Upper lobe of left lung (tissue), 4 donors: Measurements from ENCODE around the gene PARD3B.

Experiments used
- POLR2AphosphoS5 ChIP-seq, 2 donors: sonication (generic); formaldehyde crosslinking; IDR thresholded peaks; one replicate each; pipeline ENCODE4 v1.5.1; 2017; ENCODE audit warnings: antibody characterized with exemption in 2 of 2
- TF ChIP-seq, protein P1 (sequence below), 6 experiments: fragments of 450-650 bp in 4 of 6; fragments of 200-600 bp in 2 of 6; sonication (generic) in 2 of 6; IDR thresholded peaks; one replicate each; pipeline ENCODE4 v1.5.1; 2016 to 2019; ENCODE audit warnings: antibody characterized with exemption in 6 of 6

DNA sequence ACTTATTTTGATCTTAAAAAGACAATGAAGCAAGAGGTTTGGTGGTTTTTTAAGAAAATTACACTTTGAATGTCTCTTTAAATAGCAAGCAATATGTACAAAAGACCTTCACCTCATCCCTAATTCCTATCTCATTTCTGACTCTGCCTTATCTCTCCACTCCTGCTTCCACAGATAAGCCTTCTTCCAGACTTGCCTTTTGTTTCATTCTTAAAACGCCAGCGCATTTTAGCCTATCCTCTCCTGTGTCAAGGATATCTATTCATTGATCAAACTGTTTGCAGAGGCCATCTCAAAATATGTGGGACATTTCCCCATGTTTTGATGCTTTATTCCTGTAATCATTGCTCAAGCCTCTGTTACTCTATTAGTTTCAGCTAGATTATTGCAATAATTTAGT is 562.5 kb downstream of the PARD3B start:
- TF ChIP-seq, protein P1, sequence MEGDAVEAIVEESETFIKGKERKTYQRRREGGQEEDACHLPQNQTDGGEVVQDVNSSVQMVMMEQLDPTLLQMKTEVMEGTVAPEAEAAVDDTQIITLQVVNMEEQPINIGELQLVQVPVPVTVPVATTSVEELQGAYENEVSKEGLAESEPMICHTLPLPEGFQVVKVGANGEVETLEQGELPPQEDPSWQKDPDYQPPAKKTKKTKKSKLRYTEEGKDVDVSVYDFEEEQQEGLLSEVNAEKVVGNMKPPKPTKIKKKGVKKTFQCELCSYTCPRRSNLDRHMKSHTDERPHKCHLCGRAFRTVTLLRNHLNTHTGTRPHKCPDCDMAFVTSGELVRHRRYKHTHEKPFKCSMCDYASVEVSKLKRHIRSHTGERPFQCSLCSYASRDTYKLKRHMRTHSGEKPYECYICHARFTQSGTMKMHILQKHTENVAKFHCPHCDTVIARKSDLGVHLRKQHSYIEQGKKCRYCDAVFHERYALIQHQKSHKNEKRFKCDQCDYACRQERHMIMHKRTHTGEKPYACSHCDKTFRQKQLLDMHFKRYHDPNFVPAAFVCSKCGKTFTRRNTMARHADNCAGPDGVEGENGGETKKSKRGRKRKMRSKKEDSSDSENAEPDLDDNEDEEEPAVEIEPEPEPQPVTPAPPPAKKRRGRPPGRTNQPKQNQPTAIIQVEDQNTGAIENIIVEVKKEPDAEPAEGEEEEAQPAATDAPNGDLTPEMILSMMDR (IDR thresholded peaks at IDR 0.05), result no peak
- TF ChIP-seq POLR2AphosphoS5 (IDR thresholded peaks at IDR 0.05), result no peak
